GM13977 (cell line): ENCODE results near the gene C3.

Experiments
- DNase-seq: peaks from one replicate; pipeline ENCODE4 v3.0.0; 2012; ENCODE audit warnings: low spot score
- CTCF ChIP-seq: IDR thresholded peaks from 2 replicates; pipeline ENCODE4 v1.5.1; 2012; ENCODE audit warnings: mild to moderate bottlenecking, control low read depth; ENCODE audit not compliant: insufficient read depth; ENCODE audit errors: extremely low read depth, missing control alignments
- in situ Hi-C: fragments of 300-500 bp; cut with MboI; formaldehyde crosslinking; loops from one replicate; pipeline ENCODE4 v1.12.0; 2022; ENCODE audit warnings: low sequenced_read_pairs, low pct_unique_long_range_greater_than_20kb, mixed read lengths, inconsistent platforms; ENCODE audit not compliant: unreplicated experiment

The C3 gene

GRCh38 chr19:6672693-6673290 is 47.7 kb downstream of the C3 start:
- in situ Hi-C loops: no loop called here
- DNase-seq: no peak
- no peak for TF ChIP-seq CTCF

- TF ChIP-seq CTCF: no peak
- no peak for DNase-seq
- in situ Hi-C loops: no loop called here
These were observed 48.5 kb downstream of the C3 start for GRCh38 chr19:6671960-6672359.

- no peak for DNase-seq
- no peak for TF ChIP-seq CTCF
These were observed 51.8 kb downstream of the C3 start for GRCh38 chr19:6668691-6669090.

GRCh38 chr19:6667114-6667627 is 53.3 kb downstream of the C3 start:
- in situ Hi-C loops: no loop called here
- no peak for TF ChIP-seq CTCF
- DNase-seq: no peak

More at GRCh38 chr19:6668691-6669090, 51.8 kb downstream of the C3 start:
- in situ Hi-C loops: no loop called here

- DNase-seq: no peak
- in situ Hi-C loops: no loop called here
- TF ChIP-seq CTCF: no peak
These were observed 55.5 kb downstream of the C3 start for GRCh38 chr19:6664916-6665315.

- no peak for DNase-seq
- TF ChIP-seq CTCF: no peak
- in situ Hi-C loops: no loop called here
These were observed 56.9 kb downstream of the C3 start for GRCh38 chr19:6663236-6664201.
